Activated CD4-positive, alpha-beta T cell treated with anti-CD3 and anti-CD28 coated beads, Interleukin-2, amount 50 U/mL, for 24 hours (primary cell): Measurements from ENCODE around the gene SUGCT.
"Not testable (repeated sequence)": the region's sequence is repeated elsewhere in the genome, so short reads cannot be mapped to it uniquely, and the experiment has no call there.

ENCODE experiments used
- DNase-seq, 2 donors: peaks; one replicate each; pipeline ENCODE4 v3.0.0-alpha.2; 2020; ENCODE audit warnings: low read depth in 1 of 2, low spot score in 1 of 2

Gene SUGCT

GRCh38 chr7:40138973-40139372 is 4.2 kb downstream of the SUGCT start:
- no peak for DNase-seq

- not testable (repeated sequence) for DNase-seq
These were observed 5.1 kb downstream of the SUGCT start for GRCh38 chr7:40139891-40140290.

GRCh38 chr7:40141916-40142315 is 7.1 kb downstream of the SUGCT start:
- not testable (repeated sequence) for DNase-seq

GRCh38 chr7:40145596-40146130 is 10.9 kb downstream of the SUGCT start:
- DNase-seq = not testable (repeated sequence)

- DNase-seq = no peak
These were observed 12.8 kb downstream of the SUGCT start for GRCh38 chr7:40147371-40148246.

DNA sequence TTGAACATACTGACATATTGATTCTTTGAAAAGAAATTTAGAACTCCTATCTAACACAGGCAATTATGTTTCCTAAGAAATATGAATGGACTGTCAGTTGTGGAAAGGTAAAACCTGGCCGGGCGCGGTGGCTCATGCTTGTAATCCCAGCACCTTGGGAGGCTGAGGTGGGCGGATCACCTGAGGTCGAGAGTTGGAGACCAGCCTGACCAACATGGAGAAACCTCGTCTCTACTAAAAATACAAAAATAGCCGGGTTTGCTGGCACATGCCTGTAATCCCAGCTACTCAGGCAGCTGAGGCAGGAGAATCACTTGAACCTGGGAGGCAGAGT is 13.4 kb downstream of the SUGCT start:
- not testable (repeated sequence) for DNase-seq

- DNase-seq = no peak
These were observed 13.9 kb downstream of the SUGCT start for GRCh38 chr7:40148671-40149070.

DNA sequence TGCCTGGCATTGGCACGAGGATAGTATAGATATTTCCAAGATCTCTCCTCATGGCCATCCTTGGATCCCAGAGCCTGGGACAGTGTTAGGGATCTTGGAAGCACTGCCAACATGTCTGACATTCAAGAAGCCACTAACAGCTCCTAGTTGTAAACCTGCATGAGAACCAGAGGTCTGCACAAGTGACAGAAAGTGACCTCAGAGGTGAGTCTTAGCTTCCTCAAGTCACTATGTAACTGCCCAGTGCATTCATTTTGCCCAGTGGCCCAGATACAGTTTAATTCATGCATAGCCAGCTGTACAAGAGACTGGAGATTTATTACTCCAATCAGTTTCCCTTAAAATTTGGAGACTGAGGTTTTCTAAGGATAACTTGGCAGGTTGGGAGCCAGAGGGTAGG is 16.7 kb downstream of the SUGCT start:
- DNase-seq = no peak

DNA sequence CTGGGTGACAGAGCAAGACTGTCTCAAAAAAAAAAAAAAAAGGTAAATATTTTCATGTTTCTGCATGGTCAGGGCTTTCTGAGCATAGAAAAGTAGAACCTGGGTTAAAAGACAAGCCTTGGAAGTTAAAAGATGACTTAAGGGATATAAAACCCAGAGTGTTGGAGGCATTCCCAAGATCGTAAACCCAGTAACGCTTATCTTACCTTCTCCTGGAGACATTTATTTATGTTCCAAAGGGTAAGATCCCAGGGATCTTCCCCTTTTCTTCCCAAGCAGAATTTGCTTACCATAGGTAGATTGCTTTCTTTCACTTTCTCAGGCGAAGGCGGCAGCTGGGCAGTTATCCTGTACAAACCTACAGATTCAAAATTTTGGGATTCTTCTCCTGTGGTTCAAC is 22.2 kb downstream of the SUGCT start:
- DNase-seq = no peak

DNA sequence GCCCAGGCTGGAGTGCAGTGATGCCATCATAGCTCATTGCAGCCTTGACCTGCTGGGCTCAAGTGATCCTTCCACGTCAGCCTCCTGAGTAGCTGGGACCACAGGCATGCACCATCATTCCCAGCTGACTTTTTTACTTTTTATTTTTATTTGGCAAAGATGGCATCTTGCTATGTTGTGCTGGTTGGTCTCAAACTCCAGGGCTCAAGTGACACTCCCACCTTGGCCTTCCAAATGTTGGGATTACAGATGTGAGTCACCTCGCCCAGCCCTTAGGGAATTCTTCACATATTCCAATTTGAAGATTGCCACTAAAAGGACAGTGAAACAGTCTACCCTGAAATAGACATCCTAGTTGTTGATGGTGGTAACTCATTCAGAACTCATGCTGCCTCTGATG is 27.7 kb downstream of the SUGCT start:
- DNase-seq = no peak

DNA sequence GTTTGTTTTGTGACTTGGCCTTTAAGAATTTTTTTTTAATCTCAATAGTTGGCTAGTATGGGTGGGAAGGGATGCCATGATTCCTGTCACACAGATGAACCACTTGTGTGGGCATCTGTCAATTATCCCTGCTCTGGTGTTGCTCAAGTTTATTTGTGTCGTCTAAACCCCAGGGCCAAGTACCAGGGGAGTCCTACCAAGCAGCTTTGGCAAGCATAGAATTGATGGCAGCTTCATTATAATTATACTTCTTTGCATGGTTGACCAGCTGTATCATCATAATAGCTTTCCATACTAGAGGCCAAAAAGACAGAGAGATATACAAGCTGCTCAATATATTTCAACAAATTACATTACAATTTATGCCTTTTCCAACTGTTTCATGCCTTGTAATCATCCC is 30.4 kb downstream of the SUGCT start:
- no peak for DNase-seq

DNA sequence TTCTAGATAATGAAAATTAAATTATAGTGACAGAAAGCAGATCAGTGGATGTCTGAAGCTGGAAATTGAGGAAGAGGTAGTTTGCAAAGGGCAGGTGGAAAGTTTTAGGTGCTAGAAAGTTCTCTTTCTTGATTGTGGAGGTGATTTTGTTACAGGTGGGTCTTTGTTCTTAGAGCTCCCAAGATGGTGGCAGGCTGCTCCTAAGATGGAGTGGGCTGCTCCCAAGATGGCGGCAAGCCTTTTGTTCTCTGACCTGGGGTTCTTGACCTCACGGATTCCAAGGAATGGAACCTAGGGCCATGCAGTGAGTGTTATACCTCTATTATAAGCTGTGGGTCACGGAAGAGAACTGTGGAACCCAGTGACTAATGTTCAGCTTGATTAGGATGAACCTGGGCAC is 32.5 kb downstream of the SUGCT start:
- no peak for DNase-seq

GRCh38 chr7:40168266-40168665 is 33.5 kb downstream of the SUGCT start:
- DNase-seq = not testable (repeated sequence)

DNA sequence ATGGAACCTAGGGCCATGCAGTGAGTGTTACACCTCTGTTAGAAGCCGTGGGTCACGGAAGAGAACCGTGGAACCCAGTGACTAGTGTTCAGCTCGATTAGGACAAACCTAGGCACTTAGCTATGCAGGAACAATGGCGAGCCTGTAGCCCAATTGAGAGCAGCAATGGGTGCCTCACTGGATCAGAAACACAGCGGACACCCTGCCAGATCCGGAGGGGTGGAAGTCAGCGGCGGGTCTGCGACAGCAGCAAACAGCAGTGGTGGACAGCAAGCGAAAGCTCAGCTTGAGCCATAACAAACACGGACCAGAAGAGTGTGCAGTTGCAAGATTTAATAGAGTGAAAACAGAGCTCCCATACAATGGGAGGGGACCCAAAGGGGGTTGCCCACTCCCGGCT is 38.3 kb downstream of the SUGCT start:
- not testable (repeated sequence) for DNase-seq

DNA sequence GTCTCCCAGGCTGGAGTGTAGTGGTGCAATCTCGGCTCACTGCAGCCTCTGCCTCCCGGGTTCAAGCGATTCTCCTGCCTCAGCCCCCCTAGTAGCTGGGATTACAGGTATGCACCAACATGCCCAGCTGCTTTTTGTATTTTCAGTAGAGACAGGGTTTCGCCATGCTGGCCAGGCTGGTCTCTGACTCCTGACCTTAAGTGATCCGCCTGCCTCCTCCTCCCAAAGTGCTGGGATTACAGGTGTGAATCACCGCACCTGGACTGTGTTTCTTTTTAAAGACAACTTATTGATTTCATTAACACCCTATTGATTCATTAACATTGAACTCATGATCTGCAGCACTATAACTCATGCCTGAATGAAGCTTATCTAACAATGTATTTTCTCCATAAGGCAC is 40.5 kb downstream of the SUGCT start:
- not testable (repeated sequence) for DNase-seq

DNA sequence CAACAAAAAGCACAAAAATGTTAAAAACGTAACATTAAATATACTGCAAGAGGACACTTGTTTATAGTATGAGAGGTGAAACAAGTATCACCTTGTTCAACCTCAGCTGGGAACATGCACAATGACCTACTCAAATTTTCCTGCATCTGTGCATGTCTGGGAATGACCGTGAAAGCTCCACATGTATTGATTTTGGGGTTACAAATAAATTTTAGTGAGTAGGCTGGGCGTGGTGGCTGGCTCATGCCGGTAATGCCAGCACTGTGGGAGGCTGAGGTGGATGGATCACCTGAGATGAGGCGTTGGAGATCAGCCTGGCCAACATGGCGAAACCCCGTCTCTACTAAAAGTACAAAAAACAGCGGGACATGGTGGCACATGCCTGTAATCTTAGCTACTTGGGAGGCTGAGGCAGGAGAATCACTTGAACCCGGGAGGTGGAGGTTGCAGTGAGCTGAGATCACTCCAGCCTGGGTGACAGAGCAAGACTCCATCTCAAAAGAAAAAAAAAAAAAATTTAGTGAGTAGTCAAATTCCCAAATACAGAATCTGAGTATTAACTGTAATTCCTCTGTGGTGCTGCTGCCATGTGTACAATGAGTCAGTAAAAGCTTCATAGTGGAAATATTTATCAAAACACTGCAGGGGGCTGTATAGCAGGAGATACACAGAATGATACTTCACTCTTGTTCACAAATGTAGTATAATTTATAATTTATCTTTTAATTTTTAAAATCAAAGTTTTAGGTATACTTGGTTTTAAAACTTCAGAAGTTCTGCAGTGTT is 41.1 kb downstream of the SUGCT start:
- DNase-seq = no peak

DNA sequence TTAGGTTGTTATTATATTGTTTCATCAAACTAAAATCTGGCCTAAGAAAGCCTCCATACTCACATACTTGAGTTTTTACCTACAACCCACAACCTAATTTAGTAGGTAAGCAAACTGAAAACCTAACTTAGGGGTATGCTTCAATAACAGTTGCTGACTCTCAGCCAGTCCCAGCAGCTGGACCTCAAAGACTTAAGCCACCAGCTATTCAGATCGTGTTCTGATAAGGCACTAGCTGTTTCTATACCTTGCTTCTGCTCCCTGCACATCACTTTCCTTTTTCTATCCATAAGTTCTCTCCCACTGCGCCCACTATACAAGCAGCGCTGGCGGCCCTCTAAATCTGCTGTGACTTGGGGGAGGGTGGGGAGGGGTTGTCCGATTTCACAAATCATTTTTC is 42.3 kb downstream of the SUGCT start:
- no peak for DNase-seq

GRCh38 chr7:40182452-40182851 is 47.6 kb downstream of the SUGCT start:
- DNase-seq = no peak

GRCh38 chr7:40186586-40186985 is 51.8 kb downstream of the SUGCT start:
- no peak for DNase-seq

DNA sequence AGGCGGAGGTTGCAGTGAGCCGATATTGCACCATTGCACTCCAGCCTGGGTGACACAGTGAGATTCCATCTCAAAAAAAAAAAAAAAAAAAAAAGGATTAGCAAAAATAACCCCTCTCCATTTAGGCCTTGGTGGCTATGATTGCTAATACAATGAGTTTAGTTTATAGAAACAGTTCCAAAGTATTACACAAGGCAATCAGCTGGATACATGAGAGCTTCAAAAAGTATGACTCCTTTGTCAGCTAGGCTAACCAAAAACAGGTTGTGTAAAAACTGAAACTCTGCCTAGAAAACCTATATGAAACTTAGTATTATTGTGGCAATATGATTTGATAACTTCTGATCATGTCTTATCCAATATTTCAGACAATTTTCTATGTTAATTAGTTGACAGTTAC is 57.2 kb downstream of the SUGCT start:
- no peak for DNase-seq

DNA sequence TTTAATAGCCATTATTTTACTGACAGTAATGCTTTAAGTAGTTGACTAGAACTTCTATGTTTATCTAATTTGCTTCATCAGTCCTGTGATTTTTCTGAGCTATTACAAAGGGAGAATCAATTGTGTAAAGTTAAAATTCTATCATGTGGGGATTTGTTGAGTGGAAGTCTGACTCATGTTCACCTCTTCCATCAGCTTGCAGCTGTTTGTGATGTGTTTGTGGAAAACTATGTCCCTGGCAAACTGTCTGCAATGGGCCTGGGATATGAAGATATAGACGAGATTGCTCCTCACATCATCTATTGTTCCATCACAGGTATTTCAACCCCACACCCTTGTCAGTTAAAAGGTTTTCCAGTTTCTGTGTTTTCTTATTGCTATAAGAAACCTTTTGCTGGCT is 59.9 kb downstream of the SUGCT start:
- no peak for DNase-seq

DNA sequence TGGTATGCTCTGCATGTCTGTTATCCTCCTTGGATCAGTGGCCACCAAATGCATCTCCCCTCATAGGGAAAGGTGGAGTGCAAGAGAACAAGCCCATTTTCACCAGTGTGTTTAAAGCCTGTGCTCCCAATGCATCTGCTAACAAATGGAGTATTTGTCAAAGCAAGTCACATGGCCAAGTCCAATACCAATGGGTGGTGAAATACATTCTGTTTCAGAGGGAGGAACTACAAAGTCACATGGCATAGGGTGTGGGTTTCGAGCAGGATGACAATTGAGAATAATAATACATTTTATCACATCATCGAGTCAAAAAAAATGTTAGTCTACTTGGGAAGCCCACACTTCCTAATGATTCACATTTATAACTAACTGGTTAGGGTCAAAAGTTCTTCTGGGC is 62.7 kb downstream of the SUGCT start:
- DNase-seq = no peak
